IMR-90 (cell line): ENCODE data around the gene OR2T11. TPM values are rescaled to one million over a fixed set of nuclear protein-coding genes. Genes with fewer than 3 reads are reported as not detected.
"Not testable (repeated sequence)": the region's sequence is repeated elsewhere in the genome, so short reads cannot be mapped to it uniquely, and the experiment has no call there.

ENCODE experiments used
- ATAC-seq: fragments of 200-7000 bp; cut with Tn5 transposase; 2 replicates; pipeline ENCODE4 v1.9.1; 2020; ENCODE audit warnings: low read depth, mild to moderate bottlenecking, moderate library complexity
- BruUV-seq: library from RNA; stranded (reverse); fragments of 400-500 nt; replicated peaks from 2 replicates; lab custom pipeline; 2021; lab: Mats Ljungman, UMichigan
- CTCF ChIA-PET: fragments of 300-600 bp; formaldehyde crosslinking; extraction: SDS; loops from one replicate; lab custom pipeline; 2021; ENCODE audit warnings: antibody characterized with exemption; lab: Yijun Ruan, JAX
- POLR2A ChIA-PET: fragments of 300-600 bp; sonication (Branson Sonifier 250); formaldehyde crosslinking; loops from one replicate; lab custom pipeline; 2022; ENCODE audit warnings: antibody characterized with exemption; ENCODE audit not compliant: unreplicated experiment; lab: Charles Lee
- DNase-seq: peaks from one replicate; pipeline ENCODE4 v3.0.0; 2013
- H2AFZ ChIP-seq: replicated peaks from 2 replicates; pipeline ENCODE3; 2013; ENCODE audit warnings: low read length, mild to moderate bottlenecking; ENCODE audit not compliant: poor library complexity
- H2AK5ac ChIP-seq: 2 replicates; pipeline ENCODE4 v1.6.1; 2013; ENCODE audit warnings: low read depth, low read length, inconsistent platforms
- H2AK9ac ChIP-seq: replicated peaks from 2 replicates; pipeline ENCODE3; 2013; ENCODE audit warnings: mild to moderate bottlenecking, low read depth, low read length, moderate library complexity; ENCODE audit not compliant: poor library complexity
- H2BK120ac ChIP-seq: 2 replicates; pipeline ENCODE4 v1.6.1; 2013; ENCODE audit warnings: low read depth, low read length, inconsistent platforms
- H2BK15ac ChIP-seq: 3 replicates; pipeline ENCODE4 v1.6.1; 2013; ENCODE audit warnings: low read depth, low read length, inconsistent platforms
- H2BK20ac ChIP-seq: 2 replicates; pipeline ENCODE4 v1.6.1; 2013; ENCODE audit warnings: low read depth, mild to moderate bottlenecking, inconsistent platforms, low read length, moderate library complexity
- H2BK5ac ChIP-seq: 2 replicates; pipeline ENCODE4 v1.6.1; 2013; ENCODE audit warnings: mild to moderate bottlenecking, low read depth, low read length, inconsistent platforms; ENCODE audit not compliant: poor library complexity, severe bottlenecking
- H3K14ac ChIP-seq: replicated peaks from 2 replicates; pipeline ENCODE4 v1.6.1; 2013; ENCODE audit warnings: low read depth, low read length, inconsistent platforms
- H3K18ac ChIP-seq: 2 replicates; pipeline ENCODE4 v1.6.1; 2013; ENCODE audit warnings: low read depth, low read length, control low read depth
- H3K23ac ChIP-seq: 2 replicates; pipeline ENCODE4 v1.6.1; 2013; ENCODE audit warnings: low read depth, low read length, inconsistent platforms
- H3K27ac ChIP-seq: 2 replicates; pipeline ENCODE4 v1.5.1; 2013; ENCODE audit warnings: mild to moderate bottlenecking, control low read depth, low read length; ENCODE audit not compliant: insufficient read depth
- H3K27me3 ChIP-seq: 2 replicates; pipeline ENCODE4 v1.6.1; 2013; ENCODE audit warnings: low read length; ENCODE audit not compliant: control insufficient read depth, insufficient read depth
- H3K36me3 ChIP-seq: 2 replicates; pipeline ENCODE4 v1.6.1; 2013; ENCODE audit warnings: low read length, mixed read lengths; ENCODE audit not compliant: control insufficient read depth, insufficient read depth
- H3K4ac ChIP-seq: 2 replicates; pipeline ENCODE4 v1.6.1; 2013; ENCODE audit warnings: low read depth, low read length, inconsistent platforms
- H3K4me1 ChIP-seq: 2 replicates; pipeline ENCODE4 v1.6.1; 2013; ENCODE audit warnings: low read length, mixed read lengths; ENCODE audit not compliant: control insufficient read depth, insufficient read depth
- H3K4me2 ChIP-seq: 2 replicates; pipeline ENCODE4 v1.6.1; 2013; ENCODE audit warnings: low read depth, mild to moderate bottlenecking, control low read depth, low read length, moderate library complexity
- H3K4me3 ChIP-seq: 2 replicates; pipeline ENCODE4 v1.5.1; 2013; ENCODE audit warnings: low read depth, mild to moderate bottlenecking, control low read depth, low read length, moderate library complexity; ENCODE audit not compliant: insufficient read depth
- H3K56ac ChIP-seq: 2 replicates; pipeline ENCODE4 v1.6.1; 2013; ENCODE audit warnings: low read length, inconsistent platforms; ENCODE audit not compliant: insufficient read depth; ENCODE audit errors: extremely low read depth
- H3K79me1 ChIP-seq, 2 experiments: 2 replicates each; pipeline ENCODE4 v1.6.1; 2013; ENCODE audit warnings: low read length in 2 of 2, inconsistent platforms in 1 of 2, low read depth in 1 of 2
- H3K9ac ChIP-seq: 2 replicates; pipeline ENCODE4 v1.6.1; 2013; ENCODE audit warnings: low read depth, low read length, control low read depth
- H3K9me1 ChIP-seq: 2 replicates; pipeline ENCODE4 v1.6.1; 2013; ENCODE audit warnings: low read length, inconsistent platforms; ENCODE audit not compliant: insufficient read depth
- H3K9me3 ChIP-seq: 2 replicates; pipeline ENCODE4 v1.6.1; 2013; ENCODE audit warnings: low read length; ENCODE audit not compliant: control insufficient read depth, insufficient read depth
- H4K20me1 ChIP-seq: 2 replicates; pipeline ENCODE4 v1.6.1; 2013; ENCODE audit warnings: low read length, inconsistent platforms; ENCODE audit not compliant: insufficient read depth
- H4K5ac ChIP-seq: 2 replicates; pipeline ENCODE4 v1.6.1; 2013; ENCODE audit warnings: mild to moderate bottlenecking, low read depth, low read length, control low read depth
- H4K8ac ChIP-seq, 2 experiments: 2 replicates each; pipeline ENCODE4 v1.6.1; 2013; ENCODE audit warnings: low read depth in 2 of 2, low read length in 2 of 2, control low read depth in 1 of 2, inconsistent platforms in 1 of 2
- H4K91ac ChIP-seq: 2 replicates; pipeline ENCODE4 v1.6.1; 2013; ENCODE audit warnings: low read depth, low read length, inconsistent platforms; ENCODE audit not compliant: insufficient read depth
- WGBS, 2 experiments: methylation state at CpG; one replicate each; pipeline versions ENCODE4 v1.1.5 to v1.1.7; 2013; ENCODE audit warnings: missing lambda C conversion rate in 2 of 2; ENCODE audit not compliant: insufficient read length in 1 of 2; ENCODE audit errors: extremely low coverage in 2 of 2; 5-methylcytosine and 5-hydroxymethylcytosine counted together
- dilution Hi-C: fragments of 300-500 bp; cut with HindIII; formaldehyde crosslinking; loops from one replicate; pipeline ENCODE4 v1.14.3; 2018; ENCODE audit warnings: low sequenced_read_pairs; ENCODE audit not compliant: unreplicated experiment
- in situ Hi-C: fragments of 300-500 bp; cut with MboI; formaldehyde crosslinking; loops from 3 replicates; pipeline ENCODE4 v1.14.3; 2019; ENCODE audit warnings: low sequenced_read_pairs, inconsistent platforms, mixed read lengths
- intact Hi-C: fragments of 100-400 bp; cut with micrococcal nuclease; formaldehyde crosslinking; loops from 2 replicates; pipeline ENCODE4 v1.10.0; 2022
- microRNA-seq, 2 experiments: library from miRNA; stranded (forward) in 1 of 2; unstranded in 1 of 2; fragments of 10-50 nt in 1 of 2; fragments of <30 nt in 1 of 2; gene quantifications in 1 of 2; microRNA quantifications in 1 of 2; one replicate each; pipeline versions ENCODE3 to v1.1.0; 2013 to 2020; ENCODE audit not compliant: insufficient read depth in 1 of 2, insufficient read length in 1 of 2, unreplicated experiment in 1 of 2
- polyA plus RNA-seq, 3 experiments: library from polyadenylated mRNA; depleted of rRNA; stranded (reverse); fragments of >200 nt; gene quantifications; 2 replicates each; pipeline ENCODE4 v1.2.3, GENCODE V29; 2012; ENCODE audit warnings: low replicate concordance in 1 of 3
- small RNA-seq, 5 experiments: library from RNA; depleted of rRNA; stranded (forward); fragments of <200 nt; gene quantifications; one replicate each; pipeline ENCODE3, GENCODE V24; 2012
- total RNA-seq: library from RNA; depleted of rRNA; stranded (reverse); fragments of >200 nt; gene quantifications from 2 replicates; pipeline ENCODE4 v1.2.3, GENCODE V29; 2012; rRNA removed

OR2T11 gene
- total and polyA plus RNA-seq, 2 of the 4 experiments (the other 2 are of a cell fraction): not detected

DNA sequence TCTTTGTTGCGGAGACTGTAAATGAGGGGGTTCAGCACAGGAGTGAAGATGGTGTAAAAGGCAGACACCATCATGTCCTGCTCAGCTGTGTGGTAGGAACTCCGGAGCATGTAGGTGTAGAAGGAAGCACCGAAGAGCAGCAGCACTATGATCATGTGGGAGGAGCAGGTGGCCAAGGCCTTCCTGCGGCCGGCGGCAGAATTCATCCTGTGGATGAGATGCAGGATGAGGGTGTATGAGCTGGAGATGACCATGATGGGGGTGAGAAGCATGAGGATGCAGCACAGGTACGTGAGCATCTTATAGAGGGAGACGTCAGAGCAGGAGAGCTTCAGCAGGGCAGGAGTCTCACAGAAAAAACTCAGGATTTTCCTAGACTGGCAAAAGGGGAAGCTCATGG lies 61.0 kb downstream of the OR2T11 start:
- H2AK9ac ChIP-seq, dilution Hi-C loops: not testable (repeated sequence)

More for the DNA sequence above, 61.0 kb downstream of the OR2T11 start:
- H2AK5ac ChIP-seq, H3K4me2 ChIP-seq, H3K79me1 ChIP-seq, H3K56ac ChIP-seq, H3K9me3 ChIP-seq, H3K4me3 ChIP-seq, H4K8ac ChIP-seq, CTCF ChIA-PET, H2BK120ac ChIP-seq, H3K9me1 ChIP-seq, H2BK15ac ChIP-seq, in situ Hi-C loops, H3K14ac ChIP-seq, BruUV-seq, intact Hi-C loops, H3K27ac ChIP-seq, H3K18ac ChIP-seq, H3K4me1 ChIP-seq, H3K9ac ChIP-seq, H4K5ac ChIP-seq, H3K36me3 ChIP-seq, DNase-seq, H3K4ac ChIP-seq, H3K23ac ChIP-seq, H4K20me1 ChIP-seq, ATAC-seq, POLR2A ChIA-PET, H4K91ac ChIP-seq, H3K27me3 ChIP-seq, H2BK5ac ChIP-seq, H2AFZ ChIP-seq, H2BK20ac ChIP-seq: not testable (repeated sequence)
- WGBS, 2 experiments: no CpG with 5 or more reads among the region's 8 CpGs

Small RNA genes lying within 50 kb of the gene (microRNA-seq; reads per million reads assigned to microRNA genes)
- gene RF00019 (ENCODE audit: insufficient read depth, insufficient read length): not detected

Small RNA genes lying within 50 kb of the gene (small RNA-seq; reads per million reads assigned to genes)
- 0 reads per million in 5 experiments for gene RF00019

Other genes with a start within 250 kb of the OR2T11 start
- not detected in 2 replicates for gene OR2T1, start 232.0 kb downstream of the OR2T11 start, total RNA-seq
- not detected in 2 replicates for gene OR2T1, start 232.0 kb downstream of the OR2T11 start, polyA plus RNA-seq (2012; rRNA removed)
- gene OR2T2, start 189.5 kb downstream of the OR2T11 start, total RNA-seq: not detected in 2 replicates
- gene OR2T2, start 189.5 kb downstream of the OR2T11 start, polyA plus RNA-seq (2012; rRNA removed): not detected in 2 replicates
- not detected in 2 replicates for gene OR2T3, start 161.7 kb downstream of the OR2T11 start, total RNA-seq
- gene OR2T3, start 161.7 kb downstream of the OR2T11 start, polyA plus RNA-seq (2012; rRNA removed): not detected in 2 replicates
- not detected in 2 replicates for gene OR2T5, start 146.5 kb downstream of the OR2T11 start, total RNA-seq
- not detected in 2 replicates for gene OR2T5, start 146.5 kb downstream of the OR2T11 start, polyA plus RNA-seq (2012; rRNA removed)
- not detected in 2 replicates for gene OR2G6, start 127.0 kb downstream of the OR2T11 start, total RNA-seq
- gene OR2G6, start 127.0 kb downstream of the OR2T11 start, polyA plus RNA-seq (2012; rRNA removed): not detected in 2 replicates
- gene OR2T29, start 72.3 kb downstream of the OR2T11 start, total RNA-seq: not detected in 2 replicates
- not detected in 2 replicates for gene OR2T29, start 72.3 kb downstream of the OR2T11 start, polyA plus RNA-seq (2012; rRNA removed)
- not detected in 2 replicates for gene OR2T34, start 60.3 kb downstream of the OR2T11 start, total RNA-seq
- gene OR2T34, start 60.3 kb downstream of the OR2T11 start, polyA plus RNA-seq (2012; rRNA removed): not detected in 2 replicates
- not detected in 2 replicates for gene OR2T10, start 37.4 kb downstream of the OR2T11 start, total RNA-seq
- gene OR2T10, start 37.4 kb downstream of the OR2T11 start, polyA plus RNA-seq (2012; rRNA removed): not detected in 2 replicates
- gene OR2T35, start 10.2 kb upstream of the OR2T11 start, total RNA-seq: not detected in 2 replicates
- gene OR2T35, start 10.2 kb upstream of the OR2T11 start, polyA plus RNA-seq (2012; rRNA removed): not detected in 2 replicates
- gene OR2T27, start 20.4 kb upstream of the OR2T11 start, total RNA-seq: not detected in 2 replicates
- gene OR2T27, start 20.4 kb upstream of the OR2T11 start, polyA plus RNA-seq (2012; rRNA removed): not detected in 2 replicates
- gene OR14I1, start 67.7 kb upstream of the OR2T11 start, total RNA-seq: not detected in 2 replicates
- not detected in 2 replicates for gene OR14I1, start 67.7 kb upstream of the OR2T11 start, polyA plus RNA-seq (2012; rRNA removed)
- gene LYPD8, start 120.7 kb upstream of the OR2T11 start, total RNA-seq: not detected in 2 replicates
- not detected in 2 replicates for gene LYPD8, start 120.7 kb upstream of the OR2T11 start, polyA plus RNA-seq (2012; rRNA removed)
- gene SH3BP5L, start 190.8 kb upstream of the OR2T11 start, total RNA-seq: 23.3 and 25.0 TPM in 2 replicates
- gene SH3BP5L, start 190.8 kb upstream of the OR2T11 start, polyA plus RNA-seq (2012; rRNA removed): 35.6 and 35.9 TPM in 2 replicates
- 6.6 and 6.9 TPM in 2 replicates for gene ZNF672, start 203.1 kb upstream of the OR2T11 start, total RNA-seq
- gene ZNF672, start 203.1 kb upstream of the OR2T11 start, polyA plus RNA-seq (2012; rRNA removed): 12.6 and 16.2 TPM in 2 replicates
- gene ZNF692, start 224.0 kb upstream of the OR2T11 start, total RNA-seq: 6.9 and 7.3 TPM in 2 replicates
- 50.4 and 51.5 TPM in 2 replicates for gene ZNF692, start 224.0 kb upstream of the OR2T11 start, polyA plus RNA-seq (2012; rRNA removed)